Psoas muscle (tissue), 8 donors: ENCODE results near the gene KCNN3. TPM values are rescaled to one million over a fixed set of nuclear protein-coding genes. Genes with fewer than 3 reads are reported as not detected.

ENCODE experiments used
- ATAC-seq, 4 donors: fragments of 200-7000 bp; cut with Tn5 transposase; one replicate each; pipeline ENCODE4 v1.9.1; 2020; ENCODE audit warnings: moderate library complexity in 3 of 4, mild to moderate bottlenecking in 2 of 4
- DNase-seq, 2 donors: peaks; one replicate each; pipeline ENCODE4 v3.0.0-alpha.2; 2020
- H3K27ac ChIP-seq: fragments of 200-600 bp; one replicate; pipeline ENCODE4 v1.8.0; 2022
- H3K27me3 ChIP-seq, 3 donors: fragments of 200-600 bp in 1 of 3; one replicate each; pipeline versions ENCODE4 v1.6.1 to v1.8.0; 2013 to 2022; ENCODE audit warnings: low read length in 2 of 3, mild to moderate bottlenecking in 2 of 3, moderate library complexity in 1 of 3; ENCODE audit not compliant: insufficient read depth in 3 of 3
- H3K36me3 ChIP-seq, 2 donors: fragments of 200-600 bp in 1 of 2; one replicate each; pipeline versions ENCODE4 v1.6.1 to v1.8.0; 2013 to 2022; ENCODE audit warnings: low read depth in 1 of 2, mild to moderate bottlenecking in 1 of 2, moderate library complexity in 1 of 2; ENCODE audit not compliant: insufficient read depth in 1 of 2
- H3K4me1 ChIP-seq: fragments of 200-600 bp; one replicate; pipeline ENCODE4 v1.8.0; 2022
- H3K4me3 ChIP-seq: fragments of 200-600 bp; one replicate; pipeline ENCODE4 v1.8.0; 2022; ENCODE audit warnings: mild to moderate bottlenecking
- H3K9me3 ChIP-seq: fragments of 200-600 bp; one replicate; pipeline ENCODE4 v1.8.0; 2022
- CTCF ChIP-seq: fragments of 200-600 bp; IDR thresholded peaks from one replicate; pipeline ENCODE4 v1.8.0; 2022; ENCODE audit warnings: antibody characterized with exemption
- WGBS, 3 donors: extraction: QIAGEN DNeasy Blood & Tissue Kit; methylation state at CpG; one replicate each; pipeline versions ENCODE4 v1.1.6 to v1.1.7; 2013; 5-methylcytosine and 5-hydroxymethylcytosine counted together
- intact Hi-C, 2 donors: fragments of 100-400 bp; cut with DNase I; formaldehyde crosslinking; loops; one replicate each; pipeline versions ENCODE4 v1.11.0 to v1.14.2; 2022
- polyA plus RNA-seq, 3 donors: library from polyadenylated mRNA; stranded (reverse); fragments of 200-250 nt; gene quantifications; one replicate each; pipeline ENCODE4 v1.2.3, GENCODE V29; 2013
- total RNA-seq, 4 donors: library from RNA; stranded (reverse); fragmentation: NEBNext Ultra II Directional in 2 of 4; extraction: Animal tissue kit (Norgen Biotek cat#: 25700) in 2 of 4; gene quantifications; one replicate each; pipeline versions ENCODE4 v1.2.1 to v1.2.4, GENCODE V29; 2021 to 2023
- donor health status: healthy with polysubstance abuse.
- donor health status: DM: no; HTN: no; CAD: no; lungs with moderate emphysema.
- donor health status: Bipolar disorder and iron deficiency.
- donor health status: healthy.
- donor health status: DM: yes; HTN: yes; CAD: no.
- donor health status: DM: no; HTN: no; CAD: no.
- donor health status: DM: no; HTN: no; CAD: no.
- donor health status: DM: yes; HTN: yes; CAD: no.

KCNN3 gene
- total and polyA plus RNA-seq, 7 donors: 2.5 to 60.9 (median 11.8) TPM

GRCh38 chr1:154818911-154819310 is 51.2 kb downstream of the KCNN3 start:
- intact Hi-C loops: no loop called here
- no peaks in the 10 kb centered on the region for H3K9me3 ChIP-seq
- H3K27me3 ChIP-seq: no peaks in the 10 kb centered on the region
- H3K4me3 ChIP-seq: no peak overlapping the region
- 71 to 92% (median 86%) methylated on average over 6 of the region's 6 CpGs for WGBS, 3 donors
- no peak for ATAC-seq
- DNase-seq: no peak
- H3K27ac ChIP-seq: no peak overlapping the region
- peaks cover 0 to 31% of the 10 kb centered on the region in 2 donors for H3K36me3 ChIP-seq
- TF ChIP-seq CTCF: no peak
- H3K4me1 ChIP-seq: peaks cover 14% of the 10 kb centered on the region

DNA sequence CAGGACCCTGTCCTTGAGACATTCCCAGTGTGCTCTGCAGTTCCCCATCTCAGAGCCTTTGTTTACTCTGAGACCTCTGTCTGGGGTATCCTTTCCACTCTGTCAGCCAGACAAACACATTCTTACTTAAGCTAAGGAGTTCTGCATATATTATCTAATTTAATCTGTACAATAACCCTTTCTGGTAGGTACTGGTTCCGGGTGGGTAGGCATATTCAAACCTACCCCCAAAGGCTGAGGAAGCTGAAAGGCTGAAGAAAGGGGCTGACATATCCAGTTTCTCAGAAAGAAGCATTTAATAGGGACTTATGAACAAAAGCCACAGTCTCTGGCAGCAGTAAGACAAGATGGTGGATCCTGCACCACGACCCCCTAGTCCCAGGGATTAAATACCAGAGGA is 53.1 kb downstream of the KCNN3 start:
- peaks cover 0 to 31% of the 10 kb centered on the region in 2 donors for H3K36me3 ChIP-seq
- WGBS, 3 donors: 96 to 98% (median 98%) methylated on average over 2 of the region's 2 CpGs
- peaks cover 28% of the 10 kb centered on the region for H3K4me1 ChIP-seq
- ATAC-seq (no peak), DNase-seq (no peak)
- H3K9me3 ChIP-seq: no peaks in the 10 kb centered on the region
- H3K4me3 ChIP-seq: no peak overlapping the region
- H3K27ac ChIP-seq: no peak overlapping the region
- no peaks in the 10 kb centered on the region for H3K27me3 ChIP-seq
- intact Hi-C loops: no loop called here
- TF ChIP-seq CTCF: no peak

- WGBS, 3 donors: 63 to 69% (median 64%) methylated on average over 6 of the region's 6 CpGs
- no peak for ATAC-seq
- Histone ChIP-seq H3K4me1 (peaks cover 29% of the 10 kb centered on the region), H3K27me3 (no peaks in the 10 kb centered on the region), H3K9me3 (no peaks in the 10 kb centered on the region), H3K36me3 (peaks cover 0 to 26% of the 10 kb centered on the region in 2 donors), H3K27ac (no peak overlapping the region), H3K4me3 (no peak overlapping the region)
- intact Hi-C loops: no loop called here
- no peak for DNase-seq
- TF ChIP-seq CTCF: no peak
Measured at GRCh38 chr1:154816369-154816768, 53.7 kb downstream of the KCNN3 start.

- no peak for TF ChIP-seq CTCF
- H3K9me3 ChIP-seq: no peaks in the 10 kb centered on the region
- peak overlapping the region; percentile 8 for H3K4me3 ChIP-seq
- H3K36me3 ChIP-seq: peaks cover 0 to 16% of the 10 kb centered on the region in 2 donors
- H3K27me3 ChIP-seq: no peaks in the 10 kb centered on the region
- peaks cover 45% of the 10 kb centered on the region for H3K4me1 ChIP-seq
- intact Hi-C loops: no loop called here
- H3K27ac ChIP-seq: peak overlapping the region; percentile 76
- no peak for ATAC-seq
- WGBS, 3 donors: 72 to 83% (median 77%) methylated on average over 8 of the region's 8 CpGs
- no peak for DNase-seq
Measured at GRCh38 chr1:154813846-154814505, 56.1 kb downstream of the KCNN3 start.
